Kidney (tissue), 14 donors: ENCODE measurements around the gene STN1. TPM values are rescaled to one million over a fixed set of nuclear protein-coding genes. Genes with fewer than 3 reads are reported as not detected.

Experiments used
- DNase-seq, 5 donors: peaks; one replicate each; pipeline ENCODE4 v3.0.0-alpha.2; 2013 to 2020
- FAIRE-seq: peaks from 2 replicates; lab custom pipeline; 2012; peaks lifted over from hg19 to GRCh38; lab: Jason Lieb, UNC
- H3K27ac ChIP-seq, 2 donors: one replicate each; pipeline ENCODE4 v1.7.0; 2013; ENCODE audit warnings: low read depth in 2 of 2, low read length in 2 of 2, inconsistent platforms in 1 of 2
- H3K27me3 ChIP-seq: one replicate; pipeline ENCODE4 v1.7.1; 2013; ENCODE audit warnings: low read length, inconsistent platforms; ENCODE audit not compliant: control insufficient read depth, insufficient read depth
- H3K36me3 ChIP-seq, 3 donors: one replicate each; pipeline versions ENCODE4 v1.7.0 to v1.7.1; 2013; ENCODE audit warnings: low read length in 3 of 3, control low read depth in 1 of 3, inconsistent platforms in 1 of 3; ENCODE audit not compliant: insufficient read depth in 3 of 3, control insufficient read depth in 2 of 3
- H3K4me1 ChIP-seq, 3 donors: one replicate each; pipeline versions ENCODE4 v1.7.0 to v1.7.1; 2013; ENCODE audit warnings: low read length in 3 of 3, inconsistent platforms in 1 of 3, low read depth in 1 of 3; ENCODE audit not compliant: control insufficient read depth in 2 of 3, insufficient read depth in 2 of 3
- H3K4me3 ChIP-seq, 3 donors: one replicate each; pipeline versions ENCODE4 v1.7.0 to v1.8.1; 2013; ENCODE audit warnings: low read length in 3 of 3, control low read depth in 1 of 3, inconsistent platforms in 1 of 3
- H3K9ac ChIP-seq, 3 donors: one replicate each; pipeline versions ENCODE4 v1.7.0 to v1.7.1; 2013; ENCODE audit warnings: low read length in 3 of 3, control low read depth in 1 of 3, inconsistent platforms in 1 of 3
- H3K9me3 ChIP-seq, 3 donors: one replicate each; pipeline versions ENCODE4 v1.7.0 to v1.7.1; 2013; ENCODE audit warnings: low read length in 3 of 3, control low read depth in 1 of 3, inconsistent platforms in 1 of 3; ENCODE audit not compliant: control insufficient read depth in 2 of 3, insufficient read depth in 1 of 3
- CTCF ChIP-seq: IDR thresholded peaks from 3 replicates; pipeline ENCODE4 v1.5.1; 2012; ENCODE audit warnings: mild to moderate bottlenecking, moderate library complexity, borderline replicate concordance; ENCODE audit not compliant: insufficient read depth; ENCODE audit errors: extremely low read depth
- intact Hi-C: fragments of 100-400 bp; cut with DNase I; formaldehyde crosslinking; loops from one replicate; pipeline ENCODE4 v1.11.1; 2022
- polyA plus RNA-seq: library from polyadenylated mRNA; stranded (reverse); fragments of 350-450 nt; fragmentation: Illumina TruSeq; extraction: RNeasy Lipid Tissue Mini Kit (QIAGEN cat#74804); gene quantifications from one replicate; pipeline ENCODE4 v1.2.3, GENCODE V29; 2014; ENCODE audit warnings: low read depth, low replicate concordance; ENCODE audit not compliant: insufficient read depth
- total RNA-seq: library from RNA; stranded (reverse); fragmentation: NEBNext Ultra II Directional; extraction: Animal tissue kit (Norgen Biotek cat#: 25700); gene quantifications from one replicate; pipeline ENCODE4 v1.2.1, GENCODE V29; 2021
- donor health status: control.
- donor health status: control.
- donor health status: control.
- donor health status: control.
- donor health status: control.
- donor health status: DM: yes; HTN: yes; CAD: no.
- donor health status: Normal renal cell carcinoma (clear cell type).

STN1 gene
- total and polyA plus RNA-seq, 2 donors from 2014 or later: 29.4 to 30.1 TPM

GRCh38 chr10:103890194-103890658 is 27.8 kb downstream of the STN1 start:
- no peak for FAIRE-seq

GRCh38 chr10:103889121-103889720 is 28.8 kb downstream of the STN1 start:
- Histone ChIP-seq H3K27me3 (no peaks in the 10 kb centered on the region), H3K27ac (no peak overlapping the region), H3K9me3 (no peaks in the 10 kb centered on the region), H3K4me1 (peaks cover 2 to 14% (median 8%) of the 10 kb centered on the region in 3 donors), H3K36me3 (peaks cover 2 to 11% (median 10%) of the 10 kb centered on the region in 3 donors), H3K4me3 (no peak overlapping the region), H3K9ac (no peak overlapping the region)
- DNase-seq (no peak), FAIRE-seq (no peak)
- intact Hi-C loops: loop anchor here (10.0 kb wide), 1 partner anchor 316 kb away; no protein-coding TSS in a partner anchor
- TF ChIP-seq CTCF: no peak

More at GRCh38 chr10:103890194-103890658, 27.8 kb downstream of the STN1 start:
- TF ChIP-seq CTCF: no peak
- intact Hi-C loops: no loop called here
- H3K27me3 ChIP-seq: no peaks in the 10 kb centered on the region
- H3K4me1 ChIP-seq: peaks cover 2 to 14% (median 8%) of the 10 kb centered on the region in 3 donors
- H3K4me3 ChIP-seq: no peak overlapping the region
- H3K27ac ChIP-seq: peak overlapping the region; percentile 18 to 49
- peaks cover 2 to 11% (median 10%) of the 10 kb centered on the region in 3 donors for H3K36me3 ChIP-seq
- DNase-seq: peak in 2 of 5 donors; percentile 31 to 82
- H3K9ac ChIP-seq: peak overlapping the region in 1 of 3 donors; percentile 3
- no peaks in the 10 kb centered on the region for H3K9me3 ChIP-seq

- peak overlapping the region in 1 of 3 donors; percentile 0 for H3K9ac ChIP-seq
- no peak overlapping the region for H3K4me3 ChIP-seq
- peak; percentile 90 for FAIRE-seq
- intact Hi-C loops: loop anchor here (10.0 kb wide), 1 partner anchor 317 kb away; no protein-coding TSS in a partner anchor
- no peaks in the 10 kb centered on the region for H3K9me3 ChIP-seq
- H3K27ac ChIP-seq: peak overlapping the region in 1 of 2 donors; percentile 51
- DNase-seq: peak in 4 of 5 donors; percentile 37 to 87 (median 83)
- TF ChIP-seq CTCF: peak; percentile 90
- no peaks in the 10 kb centered on the region for H3K27me3 ChIP-seq
- H3K36me3 ChIP-seq: peaks cover 2 to 11% (median 10%) of the 10 kb centered on the region in 3 donors
- peaks cover 2 to 8% (median 5%) of the 10 kb centered on the region in 3 donors for H3K4me1 ChIP-seq
These were observed 29.7 kb downstream of the STN1 start for GRCh38 chr10:103888113-103888841.
